OCI-LY7 (cell line): ENCODE results near the gene CRYGN.

ENCODE experiments used
- EZH2phosphoT487 ChIP-seq: fragments of 200-600 bp; sonication (generic); IDR thresholded peaks from 2 replicates; pipeline ENCODE4 v1.6.1; 2018; ENCODE audit warnings: low read depth, borderline replicate concordance, mild to moderate bottlenecking, mixed run types, antibody characterized with exemption, low read length, moderate library complexity, mixed read lengths
- TF ChIP-seq, protein P1 (sequence below): fragments of 200-600 bp; sonication (generic); conservative IDR thresholded peaks from 2 replicates; pipeline ENCODE4 v1.5.1; 2014; ENCODE audit warnings: mild to moderate bottlenecking, antibody characterized with exemption, low read length, moderate library complexity, mixed read lengths

GRCh38 chr7:151483711-151483983 is 43.7 kb upstream of the CRYGN start:
- TF ChIP-seq, protein P1, sequence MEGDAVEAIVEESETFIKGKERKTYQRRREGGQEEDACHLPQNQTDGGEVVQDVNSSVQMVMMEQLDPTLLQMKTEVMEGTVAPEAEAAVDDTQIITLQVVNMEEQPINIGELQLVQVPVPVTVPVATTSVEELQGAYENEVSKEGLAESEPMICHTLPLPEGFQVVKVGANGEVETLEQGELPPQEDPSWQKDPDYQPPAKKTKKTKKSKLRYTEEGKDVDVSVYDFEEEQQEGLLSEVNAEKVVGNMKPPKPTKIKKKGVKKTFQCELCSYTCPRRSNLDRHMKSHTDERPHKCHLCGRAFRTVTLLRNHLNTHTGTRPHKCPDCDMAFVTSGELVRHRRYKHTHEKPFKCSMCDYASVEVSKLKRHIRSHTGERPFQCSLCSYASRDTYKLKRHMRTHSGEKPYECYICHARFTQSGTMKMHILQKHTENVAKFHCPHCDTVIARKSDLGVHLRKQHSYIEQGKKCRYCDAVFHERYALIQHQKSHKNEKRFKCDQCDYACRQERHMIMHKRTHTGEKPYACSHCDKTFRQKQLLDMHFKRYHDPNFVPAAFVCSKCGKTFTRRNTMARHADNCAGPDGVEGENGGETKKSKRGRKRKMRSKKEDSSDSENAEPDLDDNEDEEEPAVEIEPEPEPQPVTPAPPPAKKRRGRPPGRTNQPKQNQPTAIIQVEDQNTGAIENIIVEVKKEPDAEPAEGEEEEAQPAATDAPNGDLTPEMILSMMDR: no peak
- TF ChIP-seq EZH2phosphoT487: no peak
